Suprapubic skin (tissue), 4 donors: ENCODE results near the gene STK38L. TPM values are rescaled to one million over a fixed set of nuclear protein-coding genes. Genes with fewer than 3 reads are reported as not detected.

Experiments
- DNase-seq, 2 donors: peaks; one replicate each; pipeline ENCODE4 v3.0.0-alpha.2; 2019; ENCODE audit warnings: low spot score in 2 of 2
- H3K27ac ChIP-seq: fragments of 200-600 bp; sonication (generic); one replicate; pipeline ENCODE4 v1.5.1; 2019
- H3K27me3 ChIP-seq: fragments of 200-600 bp; sonication (generic); one replicate; pipeline ENCODE4 v1.5.1; 2019
- H3K36me3 ChIP-seq: fragments of 200-600 bp; sonication (generic); one replicate; pipeline ENCODE4 v1.5.1; 2019
- H3K4me1 ChIP-seq: fragments of 200-600 bp; sonication (generic); one replicate; pipeline ENCODE4 v1.5.1; 2019
- H3K4me3 ChIP-seq: fragments of 200-600 bp; sonication (generic); one replicate; pipeline ENCODE4 v1.5.1; 2019; ENCODE audit warnings: mild to moderate bottlenecking
- H3K9me3 ChIP-seq: fragments of 200-600 bp; sonication (generic); one replicate; pipeline ENCODE4 v1.5.1; 2019
- CTCF ChIP-seq, 2 donors: fragments of 200-600 bp in 1 of 2; fragments of 450-650 bp in 1 of 2; sonication (generic) in 1 of 2; IDR thresholded peaks; one replicate each; pipeline ENCODE4 v1.5.1; 2016 to 2019; ENCODE audit warnings: antibody characterized with exemption in 2 of 2, mild to moderate bottlenecking in 1 of 2, moderate library complexity in 1 of 2
- EP300 ChIP-seq: sonication (generic); formaldehyde crosslinking; IDR thresholded peaks from one replicate; pipeline ENCODE4 v1.6.1; 2017; ENCODE audit warnings: antibody characterized with exemption
- POLR2A ChIP-seq, 2 donors: fragments of 450-650 bp; IDR thresholded peaks; one replicate each; pipeline ENCODE4 v1.6.1; 2017; ENCODE audit warnings: antibody characterized with exemption in 2 of 2, mild to moderate bottlenecking in 2 of 2, moderate library complexity in 2 of 2
- POLR2AphosphoS5 ChIP-seq, 3 donors: sonication (generic); formaldehyde crosslinking; IDR thresholded peaks; one replicate each; pipeline ENCODE4 v1.6.1; 2017; ENCODE audit warnings: antibody characterized with exemption in 3 of 3
- WGBS: methylation state at CpG from one replicate; pipeline ENCODE4 v1.1.5; 2018; 5-methylcytosine and 5-hydroxymethylcytosine counted together
- total RNA-seq, 4 donors: library from RNA; depleted of rRNA; stranded (reverse); fragments of >200 nt; gene quantifications; one replicate each; pipeline ENCODE4 v1.1.0, GENCODE V29; 2016

Gene STK38L
- total RNA-seq, 4 donors from 2014 or later = 16.5 to 28.7 (median 19.6) TPM

- Histone ChIP-seq H3K27me3 (no peaks in the 10 kb centered on the region), H3K4me3 (no peak overlapping the region), H3K27ac (no peak overlapping the region), H3K36me3 (no peaks in the 10 kb centered on the region), H3K9me3 (no peaks in the 10 kb centered on the region), H3K4me1 (no peaks in the 10 kb centered on the region)
- no peak for DNase-seq
- TF ChIP-seq EP300 (no peak), CTCF (IDR thresholded peaks at IDR 0.05) (no peak), POLR2A (IDR thresholded peaks at IDR 0.05) (no peak), POLR2AphosphoS5 (IDR thresholded peaks at IDR 0.05) (no peak)
- WGBS = 67% methylated on average over 2 of the region's 2 CpGs
Observed at GRCh38 chr12:27347779-27348178, 103.7 kb downstream of the STK38L start.

- Histone ChIP-seq H3K4me3 (no peak overlapping the region), H3K4me1 (no peaks in the 10 kb centered on the region), H3K36me3 (no peaks in the 10 kb centered on the region), H3K27ac (no peak overlapping the region), H3K27me3 (no peaks in the 10 kb centered on the region), H3K9me3 (no peaks in the 10 kb centered on the region)
- no peak for DNase-seq
- no peak for TF ChIP-seq POLR2AphosphoS5 (IDR thresholded peaks at IDR 0.05)
- TF ChIP-seq EP300 = no peak
- TF ChIP-seq POLR2A (IDR thresholded peaks at IDR 0.05) = no peak
- no peak for TF ChIP-seq CTCF (IDR thresholded peaks at IDR 0.05)
- 93% methylated on average over 7 of the region's 7 CpGs for WGBS
Observed at GRCh38 chr12:27351476-27351875, 107.4 kb downstream of the STK38L start.

- Histone ChIP-seq H3K9me3 (no peaks in the 10 kb centered on the region), H3K4me1 (peaks cover 6% of the 10 kb centered on the region), H3K4me3 (no peak overlapping the region), H3K27me3 (no peaks in the 10 kb centered on the region), H3K27ac (no peak overlapping the region), H3K36me3 (no peaks in the 10 kb centered on the region)
- DNase-seq = no peak
- 93% methylated on average over 2 of the region's 2 CpGs for WGBS
- TF ChIP-seq POLR2AphosphoS5 (IDR thresholded peaks at IDR 0.05) (no peak), POLR2A (IDR thresholded peaks at IDR 0.05) (no peak), EP300 (no peak), CTCF (IDR thresholded peaks at IDR 0.05) (no peak)
Observed at GRCh38 chr12:27355486-27355885, 111.4 kb downstream of the STK38L start.

GRCh38 chr12:27355979-27356378, 111.9 kb downstream of the STK38L start:
- 100% methylated on average over 1 of the region's 1 CpG for WGBS
- no peak overlapping the region for H3K27ac ChIP-seq
- TF ChIP-seq POLR2AphosphoS5 (IDR thresholded peaks at IDR 0.05) = no peak
- no peak for TF ChIP-seq CTCF (IDR thresholded peaks at IDR 0.05)
- TF ChIP-seq EP300 = no peak
- no peak for TF ChIP-seq POLR2A (IDR thresholded peaks at IDR 0.05)
- H3K9me3 ChIP-seq = no peaks in the 10 kb centered on the region
- no peak for DNase-seq
- peaks cover 6% of the 10 kb centered on the region for H3K4me1 ChIP-seq
- H3K4me3 ChIP-seq = no peak overlapping the region
- no peaks in the 10 kb centered on the region for H3K27me3 ChIP-seq
- H3K36me3 ChIP-seq = no peaks in the 10 kb centered on the region

- 53% methylated on average over 3 of the region's 3 CpGs for WGBS
- Histone ChIP-seq H3K27ac (no peak overlapping the region), H3K4me3 (no peak overlapping the region), H3K27me3 (no peaks in the 10 kb centered on the region), H3K36me3 (no peaks in the 10 kb centered on the region), H3K4me1 (peaks cover 6% of the 10 kb centered on the region), H3K9me3 (no peaks in the 10 kb centered on the region)
- TF ChIP-seq POLR2A (IDR thresholded peaks at IDR 0.05) (no peak), CTCF (IDR thresholded peaks at IDR 0.05) (no peak), POLR2AphosphoS5 (IDR thresholded peaks at IDR 0.05) (no peak), EP300 (no peak)
- DNase-seq = no peak
Observed at GRCh38 chr12:27359578-27360340, 115.7 kb downstream of the STK38L start.
